SK-N-SH (cell line): ENCODE data around the gene ATP5F1A. TPM values are rescaled to one million over a fixed set of nuclear protein-coding genes. Genes with fewer than 3 reads are reported as not detected.
"Not testable (repeated sequence)": the region's sequence is repeated elsewhere in the genome, so short reads cannot be mapped to it uniquely, and the experiment has no call there.

Source experiments
- CTCF ChIA-PET: fragments of 300-600, 350-600 bp; formaldehyde crosslinking; extraction: SDS; loops from one replicate; lab custom pipeline; 2021; lab: Yijun Ruan, JAX
- POLR2A ChIA-PET: fragments of 350-600 bp; sonication (Branson Sonifier 250); formaldehyde crosslinking; extraction: SDS; loops from one replicate; lab custom pipeline; 2020; ENCODE audit warnings: antibody characterized with exemption, inconsistent platforms; lab: Yijun Ruan, JAX
- DNase-seq: peaks from one replicate; pipeline ENCODE4 v3.0.0; 2012
- H2AFZ ChIP-seq: fragments of 200-600 bp; sonication (generic); 2 replicates; pipeline ENCODE4 v1.8.1; 2016; ENCODE audit warnings: antibody characterized with exemption, mild to moderate bottlenecking, low read depth
- H3F3A ChIP-seq: fragments of 200-600 bp; sonication (generic); replicated peaks from 2 replicates; pipeline ENCODE3; 2016; ENCODE audit warnings: antibody characterized with exemption, mild to moderate bottlenecking; ENCODE audit not compliant: insufficient read depth
- H3K27ac ChIP-seq, 2 experiments: fragments of 200-500 bp in 1 of 2; fragments of 200-600 bp in 1 of 2; sonication (Bioruptor generic) in 1 of 2; sonication (generic), shearing (Covaris generic) in 1 of 2; 2 replicates each; pipeline versions ENCODE4 v1.5.1 to v1.6.1; 2014 to 2016; ENCODE audit warnings: low read depth in 2 of 2, inconsistent platforms in 1 of 2, low read length in 1 of 2, mild to moderate bottlenecking in 1 of 2, mixed read lengths in 1 of 2
- H3K27me3 ChIP-seq: fragments of 200-600 bp; sonication (generic), shearing (Covaris generic); 2 replicates; pipeline ENCODE4 v1.6.1; 2016; ENCODE audit warnings: mixed run types; ENCODE audit not compliant: insufficient read depth
- H3K36me3 ChIP-seq, 2 experiments: fragments of 200-500 bp in 1 of 2; fragments of 200-600 bp in 1 of 2; sonication (Bioruptor generic) in 1 of 2; sonication (generic) in 1 of 2; replicated peaks in 1 of 2; 2 replicates each; pipeline versions ENCODE3 to v1.5.1; 2014 to 2016; ENCODE audit warnings: low read length in 1 of 2, mild to moderate bottlenecking in 1 of 2; ENCODE audit not compliant: insufficient read depth in 2 of 2, control insufficient read depth in 1 of 2
- H3K4me1 ChIP-seq, 2 experiments: fragments of 200-500 bp in 1 of 2; fragments of 200-600 bp in 1 of 2; sonication (Bioruptor generic) in 1 of 2; sonication (generic), shearing (Covaris generic) in 1 of 2; 2 replicates each; pipeline versions ENCODE4 v1.5.1 to v1.6.1; 2014 to 2016; ENCODE audit warnings: low read depth in 1 of 2, low read length in 1 of 2, mixed run types in 1 of 2; ENCODE audit not compliant: insufficient read depth in 2 of 2, control insufficient read depth in 1 of 2
- H3K4me2 ChIP-seq: fragments of 200-600 bp; sonication (generic), shearing (Covaris generic); 2 replicates; pipeline ENCODE4 v1.6.1; 2017; ENCODE audit warnings: mixed run types
- H3K4me3 ChIP-seq, 2 experiments: fragments of 200-500 bp in 1 of 2; fragments of 200-600 bp in 1 of 2; sonication (Bioruptor generic) in 1 of 2; sonication (generic), shearing (Covaris generic) in 1 of 2; 2 replicates each; pipeline versions ENCODE4 v1.5.1 to v1.8.1; 2014 to 2016; ENCODE audit warnings: low read depth in 2 of 2, inconsistent platforms in 1 of 2, low read length in 1 of 2, mild to moderate bottlenecking in 1 of 2, mixed read lengths in 1 of 2, moderate library complexity in 1 of 2
- H3K79me2 ChIP-seq: fragments of 200-600 bp; sonication (generic); 2 replicates; pipeline ENCODE4 v1.8.1; 2017; ENCODE audit warnings: mild to moderate bottlenecking; ENCODE audit not compliant: insufficient read depth
- H3K9ac ChIP-seq: fragments of 200-600 bp; sonication (generic); 2 replicates; pipeline ENCODE4 v1.6.1; 2017; ENCODE audit warnings: mixed run types
- H3K9me2 ChIP-seq: fragments of 200-600 bp; sonication (generic); 2 replicates; pipeline ENCODE4 v1.6.1; 2017; ENCODE audit warnings: mixed run types
- H3K9me3 ChIP-seq: fragments of 200-600 bp; sonication (generic); 2 replicates; pipeline ENCODE4 v1.6.1; 2017; ENCODE audit warnings: mixed run types, mild to moderate bottlenecking, moderate library complexity
- H4K20me1 ChIP-seq: fragments of 200-600 bp; sonication (generic); 2 replicates; pipeline ENCODE4 v1.6.1; 2017; ENCODE audit warnings: mild to moderate bottlenecking, mixed run types; ENCODE audit not compliant: insufficient read depth
- CHD2 ChIP-seq: fragments of 150-350 bp; IDR thresholded peaks from 2 replicates; pipeline ENCODE4 v1.6.1; 2018; ENCODE audit warnings: low read length; ENCODE audit not compliant: partially characterized antibody
- CTCF ChIP-seq: fragments of 200-600 bp; sonication (generic); IDR thresholded peaks from 2 replicates; pipeline ENCODE4 v1.6.1; 2017; ENCODE audit warnings: antibody characterized with exemption, mild to moderate bottlenecking, moderate library complexity
- ELF1 ChIP-seq: IDR thresholded peaks from 2 replicates; pipeline ENCODE4 v1.4.0; 2012
- EP300 ChIP-seq, 2 experiments: IDR thresholded peaks; 2 replicates each; pipeline versions ENCODE4 v1.4.0 to v1.6.1; 2012; ENCODE audit warnings: borderline replicate concordance in 1 of 2, low read depth in 1 of 2, low read length in 1 of 2
- FOXJ3 ChIP-seq: sonication (generic); formaldehyde crosslinking; IDR thresholded peaks from 2 replicates; pipeline ENCODE4 v1.5.1; 2020; ENCODE audit warnings: mild to moderate bottlenecking, missing genetic modification reagents
- FOXM1 ChIP-seq: IDR thresholded peaks from 2 replicates; pipeline ENCODE4 v1.4.0; 2012; ENCODE audit warnings: low read depth, mild to moderate bottlenecking
- GABPA ChIP-seq: IDR thresholded peaks from 2 replicates; pipeline ENCODE4 v1.4.0; 2012; ENCODE audit warnings: low read depth, mild to moderate bottlenecking
- NFIC ChIP-seq: IDR thresholded peaks from 2 replicates; pipeline ENCODE4 v1.4.0; 2012; ENCODE audit warnings: borderline replicate concordance
- POLR2AphosphoS5 ChIP-seq: IDR thresholded peaks from 2 replicates; pipeline ENCODE4 v1.6.1; 2012; ENCODE audit warnings: low read depth, low read length
- SIN3A ChIP-seq: IDR thresholded peaks from 2 replicates; pipeline ENCODE4 v1.6.1; 2012; ENCODE audit warnings: low read depth, mild to moderate bottlenecking, low read length, moderate library complexity, borderline replicate concordance
- SMC3 ChIP-seq: IDR thresholded peaks from 2 replicates; pipeline ENCODE4 v1.6.1; 2012; ENCODE audit warnings: low read depth, low read length, improper control_type of control experiment
- TAF1 ChIP-seq: IDR thresholded peaks from 2 replicates; pipeline ENCODE4 v1.6.1; 2012; ENCODE audit warnings: low read depth, mild to moderate bottlenecking, low read length, moderate library complexity, borderline replicate concordance
- TCF12 ChIP-seq: IDR thresholded peaks from 2 replicates; pipeline ENCODE4 v1.4.0; 2012
- USF1 ChIP-seq: IDR thresholded peaks from 2 replicates; pipeline ENCODE4 v1.4.0; 2012; ENCODE audit warnings: low read depth, borderline replicate concordance
- USF2 ChIP-seq: fragments of 150-350 bp; IDR thresholded peaks from 2 replicates; pipeline ENCODE4 v1.6.1; 2017; ENCODE audit warnings: antibody characterized with exemption, low read length, low read depth, borderline replicate concordance
- ZBTB33 ChIP-seq: IDR thresholded peaks from 2 replicates; pipeline ENCODE4 v1.4.0; 2012; ENCODE audit warnings: low read depth, borderline replicate concordance
- WGBS: methylation state at CpG from one replicate; pipeline ENCODE4 v1.1.6; 2017; ENCODE audit warnings: low lambda C conversion rate; 5-methylcytosine and 5-hydroxymethylcytosine counted together
- polyA plus RNA-seq, 3 experiments: library from polyadenylated mRNA; depleted of rRNA; stranded (reverse); fragments of >200 nt; gene quantifications; 2 replicates each; pipeline ENCODE4 v1.2.3, GENCODE V29; 2012

Gene ATP5F1A
- polyA plus RNA-seq, 1 of the 3 experiments (the other 2 are of a cell fraction), result 610 TPM

- TF ChIP-seq TAF1 (no peak), TCF12 (no peak)
Measured at GRCh38 chr18:46095532-46095931, 2.6 kb downstream of the ATP5F1A start (continued).

- Histone ChIP-seq H3K36me3 (peaks cover 82 to 98% of the 10 kb centered on the region in 2 experiments), H3F3A (peaks cover 28% of the 10 kb centered on the region), H3K79me2 (peaks cover 58% of the 10 kb centered on the region)
- WGBS, result 88% methylated on average over 8 of the region's 8 CpGs
- H3K4me1 ChIP-seq, CTCF ChIA-PET, H3K9ac ChIP-seq, DNase-seq, H3K27me3 ChIP-seq, H3K4me2 ChIP-seq, H3K4me3 ChIP-seq, H4K20me1 ChIP-seq, H2AFZ ChIP-seq, POLR2A ChIA-PET, H3K9me2 ChIP-seq, H3K9me3 ChIP-seq, H3K27ac ChIP-seq: not testable (repeated sequence)
Measured at GRCh38 chr18:46088501-46088900, 9.6 kb downstream of the ATP5F1A start.

- Histone ChIP-seq H3K9me3 (no peaks in the 10 kb centered on the region), H3K9me2 (no peaks in the 10 kb centered on the region), H4K20me1 (no peaks in the 10 kb centered on the region), H3K9ac (no peak overlapping the region), H3K27me3 (no peaks in the 10 kb centered on the region), H3K36me3 (peaks cover 78 to 94% of the 10 kb centered on the region in 2 experiments), H3K79me2 (peaks cover 19% of the 10 kb centered on the region), H3K4me2 (no peak overlapping the region), H3F3A (peaks cover 25% of the 10 kb centered on the region), H3K27ac (no peak overlapping the region), H3K4me1 (no peaks in the 10 kb centered on the region), H2AFZ (no peak overlapping the region), H3K4me3 (no peak overlapping the region)
- POLR2A ChIA-PET, result no interaction called here
- DNase-seq, result no peak
- CTCF ChIA-PET, result no interaction called here
- TF ChIP-seq FOXM1 (no peak), GABPA (no peak), TCF12 (no peak), EP300 (IDR thresholded peaks at IDR 0.05; ENCODE audit: borderline replicate concordance in 1 of 2, low read depth in 1 of 2, low read length in 1 of 2) (no peak), NFIC (no peak), CHD2 (no peak), ELF1 (no peak), TAF1 (no peak), USF1 (no peak)
- WGBS, result 94% methylated on average over 2 of the region's 2 CpGs
Measured at GRCh38 chr18:46084431-46084830, 13.7 kb downstream of the ATP5F1A start.

GRCh38 chr18:46080156-46080555, 17.9 kb downstream of the ATP5F1A start:
- POLR2A ChIA-PET, result no interaction called here
- CTCF ChIA-PET, result interaction anchor here (1.4 kb wide), 1 partner anchor 11 kb away, joined by 4 read pairs; no protein-coding TSS in a partner anchor
- TF ChIP-seq CTCF (no peak), SIN3A (no peak), USF2 (no peak), ELF1 (no peak), SMC3 (no peak), ZBTB33 (no peak), FOXJ3 (CRISPR knock-in tag) (no peak), POLR2AphosphoS5 (no peak)

More at GRCh38 chr18:46080156-46080555, 17.9 kb downstream of the ATP5F1A start:
- no peaks in the 10 kb centered on the region for H3K9me3 ChIP-seq
- no peak overlapping the region for H3K4me2 ChIP-seq
- no peak overlapping the region for H3K4me3 ChIP-seq
- no peak overlapping the region for H3K9ac ChIP-seq
- no peak overlapping the region for H3K27ac ChIP-seq
- no peak overlapping the region for H2AFZ ChIP-seq
- no peaks in the 10 kb centered on the region for H3K27me3 ChIP-seq
- no peaks in the 10 kb centered on the region for H4K20me1 ChIP-seq
- H3K4me1 ChIP-seq, result no peaks in the 10 kb centered on the region; a peak in 1 of 4 replicates
- no peaks in the 10 kb centered on the region for H3K9me2 ChIP-seq
- WGBS, result 100% methylated on average over 1 of the region's 1 CpG
- H3K36me3 ChIP-seq, result peaks cover 40 to 73% of the 10 kb centered on the region in 2 experiments
- H3K79me2 ChIP-seq, result peaks cover 6% of the 10 kb centered on the region; the same call in 1 of the 2 replicates
- no peak for DNase-seq
- peaks cover 13% of the 10 kb centered on the region for H3F3A ChIP-seq
